SK-N-SH (cell line): Measurements from ENCODE around the gene MAGI2.
"Not testable (repeated sequence)": the region's sequence is repeated elsewhere in the genome, so short reads cannot be mapped to it uniquely, and the experiment has no call there.

ENCODE experiments used
- CTCF ChIP-seq: fragments of 200-600 bp; sonication (generic); IDR thresholded peaks from 2 replicates; pipeline ENCODE4 v1.6.1; 2017; ENCODE audit warnings: antibody characterized with exemption, mild to moderate bottlenecking, moderate library complexity
- ELF1 ChIP-seq: IDR thresholded peaks from 2 replicates; pipeline ENCODE4 v1.4.0; 2012
- EP300 ChIP-seq, 2 experiments: IDR thresholded peaks; 2 replicates each; pipeline versions ENCODE4 v1.4.0 to v1.6.1; 2012; ENCODE audit warnings: borderline replicate concordance in 1 of 2, low read depth in 1 of 2, low read length in 1 of 2
- FOXM1 ChIP-seq: IDR thresholded peaks from 2 replicates; pipeline ENCODE4 v1.4.0; 2012; ENCODE audit warnings: low read depth, mild to moderate bottlenecking
- POLR2AphosphoS5 ChIP-seq: IDR thresholded peaks from 2 replicates; pipeline ENCODE4 v1.6.1; 2012; ENCODE audit warnings: low read depth, low read length
- RCOR1 ChIP-seq: fragments of 150-350 bp; IDR thresholded peaks from 2 replicates; pipeline ENCODE4 v1.6.1; 2017; ENCODE audit warnings: antibody characterized with exemption, low read length
- TAF1 ChIP-seq: IDR thresholded peaks from 2 replicates; pipeline ENCODE4 v1.6.1; 2012; ENCODE audit warnings: low read depth, mild to moderate bottlenecking, low read length, moderate library complexity, borderline replicate concordance
- TF ChIP-seq, protein P1 (sequence below): IDR thresholded peaks from 2 replicates; pipeline ENCODE4 v1.4.0; 2012; ENCODE audit warnings: low read depth, borderline replicate concordance

DNA sequence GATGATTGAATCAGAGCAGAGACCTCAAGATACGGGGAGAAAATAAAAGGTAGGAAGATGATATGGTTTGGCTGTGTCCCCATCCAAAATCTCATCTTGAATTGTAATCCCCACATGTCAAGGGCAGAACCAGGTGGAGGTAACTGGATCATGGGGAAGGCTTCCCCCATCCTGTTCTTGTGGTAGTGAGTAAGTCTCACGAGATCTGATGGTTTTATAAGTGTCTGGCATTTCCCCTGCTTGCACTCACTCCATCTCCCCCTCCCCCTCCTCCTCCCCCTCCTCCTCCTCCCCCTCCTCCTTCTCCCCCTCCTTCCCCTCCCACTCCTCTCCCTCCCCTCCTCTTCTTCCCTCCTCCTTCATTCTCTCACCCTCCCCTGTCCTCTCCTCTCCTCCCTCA is 950.2 kb downstream of the MAGI2 start:
- not testable (repeated sequence) for TF ChIP-seq ELF1; POLR2AphosphoS5; RCOR1; CTCF; FOXM1; EP300 (IDR thresholded peaks at IDR 0.05; ENCODE audit: borderline replicate concordance in 1 of 2, low read depth in 1 of 2, low read length in 1 of 2); TAF1
- TF ChIP-seq, protein P1, sequence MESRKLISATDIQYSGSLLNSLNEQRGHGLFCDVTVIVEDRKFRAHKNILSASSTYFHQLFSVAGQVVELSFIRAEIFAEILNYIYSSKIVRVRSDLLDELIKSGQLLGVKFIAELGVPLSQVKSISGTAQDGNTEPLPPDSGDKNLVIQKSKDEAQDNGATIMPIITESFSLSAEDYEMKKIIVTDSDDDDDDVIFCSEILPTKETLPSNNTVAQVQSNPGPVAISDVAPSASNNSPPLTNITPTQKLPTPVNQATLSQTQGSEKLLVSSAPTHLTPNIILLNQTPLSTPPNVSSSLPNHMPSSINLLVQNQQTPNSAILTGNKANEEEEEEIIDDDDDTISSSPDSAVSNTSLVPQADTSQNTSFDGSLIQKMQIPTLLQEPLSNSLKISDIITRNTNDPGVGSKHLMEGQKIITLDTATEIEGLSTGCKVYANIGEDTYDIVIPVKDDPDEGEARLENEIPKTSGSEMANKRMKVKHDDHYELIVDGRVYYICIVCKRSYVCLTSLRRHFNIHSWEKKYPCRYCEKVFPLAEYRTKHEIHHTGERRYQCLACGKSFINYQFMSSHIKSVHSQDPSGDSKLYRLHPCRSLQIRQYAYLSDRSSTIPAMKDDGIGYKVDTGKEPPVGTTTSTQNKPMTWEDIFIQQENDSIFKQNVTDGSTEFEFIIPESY = not testable (repeated sequence)
